Ascending aorta (tissue), 2 donors: ENCODE results near the gene IREB2. TPM values are rescaled to one million over a fixed set of nuclear protein-coding genes. Genes with fewer than 3 reads are reported as not detected.

Experiments used
- DNase-seq, 2 donors: peaks; one replicate each; pipeline ENCODE4 v3.0.0-alpha.2; 2019; ENCODE audit warnings: low spot score in 2 of 2
- H3K27ac ChIP-seq, 2 donors: fragments of 200-600 bp; sonication (generic); one replicate each; pipeline ENCODE4 v1.5.1; 2016 to 2017; ENCODE audit warnings: mild to moderate bottlenecking in 1 of 2
- H3K27me3 ChIP-seq: fragments of 200-600 bp; sonication (generic); one replicate; pipeline ENCODE4 v1.5.1; 2017
- H3K36me3 ChIP-seq, 2 donors: fragments of 200-600 bp; sonication (generic); one replicate each; pipeline ENCODE4 v1.5.1; 2016
- H3K4me1 ChIP-seq, 2 donors: fragments of 200-600 bp; sonication (generic); one replicate each; pipeline ENCODE4 v1.5.1; 2016 to 2017; ENCODE audit warnings: mild to moderate bottlenecking in 1 of 2
- H3K4me3 ChIP-seq, 2 donors: fragments of 200-600 bp; sonication (generic); one replicate each; pipeline ENCODE4 v1.5.1; 2016 to 2017; ENCODE audit warnings: mild to moderate bottlenecking in 1 of 2
- H3K9me3 ChIP-seq, 2 donors: fragments of 200-600 bp; sonication (generic); one replicate each; pipeline ENCODE4 v1.5.1; 2016
- CTCF ChIP-seq, 3 experiments: fragments of 200-600 bp in 2 of 3; fragments of 450-650 bp in 1 of 3; sonication (generic) in 2 of 3; IDR thresholded peaks; one replicate each; pipeline ENCODE4 v1.5.1; 2016 to 2019; ENCODE audit warnings: antibody characterized with exemption in 3 of 3, mild to moderate bottlenecking in 1 of 3, moderate library complexity in 1 of 3
- intact Hi-C: fragments of 100-400 bp; cut with DNase I; formaldehyde crosslinking; loops from one replicate; pipeline ENCODE4 v1.15.1; 2023
- total RNA-seq: library from RNA; depleted of rRNA; stranded (reverse); fragments of >200 nt; gene quantifications from one replicate; pipeline ENCODE4 v1.1.0, GENCODE V29; 2016

IREB2 gene
- total RNA-seq, 1 donor from 2014 or later: 12.7 TPM

- TF ChIP-seq CTCF (IDR thresholded peaks at IDR 0.05): no peak
- H3K9me3 ChIP-seq: no peaks in the 10 kb centered on the region
- H3K27me3 ChIP-seq: no peaks in the 10 kb centered on the region
- DNase-seq: no peak
- H3K36me3 ChIP-seq: peaks cover 0 to 27% of the 10 kb centered on the region in 2 donors
- H3K4me1 ChIP-seq: peaks cover 0 to 11% of the 10 kb centered on the region in 2 donors
- intact Hi-C loops: no loop called here
- H3K27ac ChIP-seq: no peak overlapping the region
- H3K4me3 ChIP-seq: no peak overlapping the region
Observed at GRCh38 chr15:78446551-78446950, 8.5 kb downstream of the IREB2 start.

- Histone ChIP-seq H3K4me3 (no peak overlapping the region), H3K27me3 (no peaks in the 10 kb centered on the region), H3K27ac (no peak overlapping the region), H3K4me1 (peaks cover 0 to 14% of the 10 kb centered on the region in 2 donors), H3K36me3 (peaks cover 0 to 23% of the 10 kb centered on the region in 2 donors), H3K9me3 (no peaks in the 10 kb centered on the region)
- TF ChIP-seq CTCF (IDR thresholded peaks at IDR 0.05): no peak
- no peak for DNase-seq
- intact Hi-C loops: no loop called here
Observed at GRCh38 chr15:78448441-78449219, 10.6 kb downstream of the IREB2 start.

- Histone ChIP-seq H3K4me3 (no peak overlapping the region), H3K4me1 (peaks cover 0 to 21% of the 10 kb centered on the region in 2 donors), H3K27ac (no peak overlapping the region), H3K9me3 (no peaks in the 10 kb centered on the region), H3K36me3 (peaks cover 0 to 21% of the 10 kb centered on the region in 2 donors), H3K27me3 (no peaks in the 10 kb centered on the region)
- intact Hi-C loops: no loop called here
- no peak for TF ChIP-seq CTCF (IDR thresholded peaks at IDR 0.05)
- no peak for DNase-seq
Observed at GRCh38 chr15:78449220-78449999, 11.4 kb downstream of the IREB2 start.

GRCh38 chr15:78450285-78450858, 12.4 kb downstream of the IREB2 start:
- intact Hi-C loops: no loop called here
- Histone ChIP-seq H3K27me3 (no peaks in the 10 kb centered on the region), H3K4me1 (peaks cover 3 to 26% of the 10 kb centered on the region in 2 donors), H3K9me3 (no peaks in the 10 kb centered on the region), H3K36me3 (peaks cover 0 to 16% of the 10 kb centered on the region in 2 donors), H3K27ac (no peak overlapping the region), H3K4me3 (no peak overlapping the region)
- no peak for DNase-seq
- TF ChIP-seq CTCF (IDR thresholded peaks at IDR 0.05): no peak

GRCh38 chr15:78452485-78452884, 14.5 kb downstream of the IREB2 start:
- H3K27ac ChIP-seq: no peak overlapping the region
- no peak overlapping the region for H3K4me3 ChIP-seq
- H3K4me1 ChIP-seq: peaks cover 4 to 42% of the 10 kb centered on the region in 2 donors
- TF ChIP-seq CTCF (IDR thresholded peaks at IDR 0.05): no peak
- no peaks in the 10 kb centered on the region for H3K9me3 ChIP-seq
- H3K36me3 ChIP-seq: peaks cover 0 to 3% of the 10 kb centered on the region in 2 donors
- no peaks in the 10 kb centered on the region for H3K27me3 ChIP-seq
- no peak for DNase-seq
- intact Hi-C loops: no loop called here
